Measurements from ENCODE around the gene CYTL1. TPM values are rescaled to one million over a fixed set of nuclear protein-coding genes. Genes with fewer than 3 reads are reported as not detected.

CYTL1 gene
- total and polyA plus RNA-seq, 9 of the 15 experiments (the other 6 are each of a cell fraction or from before 2014, with no cell fraction given), result not detected

DNA sequence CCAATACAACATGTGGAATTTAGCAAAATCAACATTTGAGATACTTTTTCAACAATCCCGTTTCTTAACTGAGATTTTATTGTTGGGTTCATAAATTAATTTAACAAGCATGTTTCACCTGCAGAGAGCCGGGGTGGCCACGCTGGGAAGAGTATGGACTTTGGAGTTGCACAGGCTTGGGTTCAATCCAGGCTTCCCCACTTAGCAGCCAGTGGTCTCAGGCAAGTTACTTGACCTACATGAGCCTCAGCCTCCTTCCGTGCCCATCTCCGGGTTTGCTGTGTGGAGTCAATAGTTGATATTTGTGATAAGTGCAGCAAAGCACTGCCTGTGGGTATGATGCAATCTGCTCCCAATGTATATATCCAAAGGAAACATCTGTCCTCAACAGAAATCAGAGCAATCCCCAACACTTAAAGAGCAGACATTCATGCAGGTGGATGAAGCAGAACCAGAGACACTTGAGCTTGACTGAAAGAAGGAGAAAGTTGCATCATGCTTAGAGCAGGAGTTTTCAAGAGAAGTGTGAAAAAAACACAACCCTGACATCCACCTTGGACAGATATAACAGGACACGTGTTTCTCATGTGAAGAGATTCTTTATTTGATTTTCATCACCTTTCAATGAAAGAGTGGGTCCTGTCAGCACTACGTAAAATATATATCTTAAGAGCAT is 5.1 kb downstream of the CYTL1 start (continued):
- TF ChIP-seq CTBP1 (IDR thresholded peaks at IDR 0.05; ENCODE audit: borderline replicate concordance), result peak; percentile 76; the same call in 1 of the 2 replicates
- peak; percentile 66 for TF ChIP-seq CBFA2T3 (IDR thresholded peaks at IDR 0.05)
- peak; percentile 79 for TF ChIP-seq ZNF175 (CRISPR knock-in tag; IDR thresholded peaks at IDR 0.05; ENCODE audit: low read depth)
- peak in 1 of 2 experiments; percentile 95; a peak in 2 of 4 replicates for TF ChIP-seq RCOR1 (IDR thresholded peaks at IDR 0.05; ENCODE audit: borderline replicate concordance in 1 of 2, low read depth in 2 of 2, low read length in 2 of 2)

GRCh38 chr4:5012958-5013357 is 6.3 kb downstream of the CYTL1 start:
- Histone ChIP-seq H3K9ac (ENCODE audit: insufficient read depth in 1 of 2, low read depth in 2 of 2, low read length in 2 of 2) (no peak overlapping the region), H3K79me2 (ENCODE audit: control insufficient read depth, insufficient read depth, low read length) (no peaks in the 10 kb centered on the region), H2AFZ (ENCODE audit: low read depth, low read length) (no peak overlapping the region), H3K27ac (ENCODE audit: extremely low read depth, low read depth, low read length) (no peak overlapping the region), H3K9me1 (ENCODE audit: control insufficient read depth, insufficient read depth, low read length) (no peaks in the 10 kb centered on the region), H3K4me3 (no peak overlapping the region), H4K20me1 (replicated peaks; ENCODE audit: control insufficient read depth, insufficient read depth, low read length) (no peaks in the 10 kb centered on the region), H3K27me3 (ENCODE audit: control insufficient read depth in 2 of 2, insufficient read depth in 2 of 2, low read length in 2 of 2) (peaks cover 2 to 28% of the 10 kb centered on the region in 2 experiments; a peak in 3 of 5 replicates), H3K4me1 (replicated peaks in 1 of 2; ENCODE audit: control insufficient read depth in 2 of 2, insufficient read depth in 2 of 2, low read length in 2 of 2) (peaks cover 0 to 2% of the 10 kb centered on the region in 2 experiments; a peak in 3 of 5 replicates), H3K4me2 (ENCODE audit: insufficient read depth, low read length) (no peak overlapping the region), H3K9me3 (replicated peaks; ENCODE audit: control insufficient read depth, insufficient read depth, low read depth, low read length) (no peaks in the 10 kb centered on the region), H3K36me3 (ENCODE audit: control insufficient read depth, insufficient read depth, low read length) (no peaks in the 10 kb centered on the region; the same call in 2 of the 3 replicates)
- ATAC-seq (no peak), DNase-seq (ENCODE audit: extremely low read depth in 1 of 4, low spot score in 3 of 4) (no peak), FAIRE-seq (no peak)
- TF ChIP-seq TCF3 (CRISPR knock-in tag; IDR thresholded peaks at IDR 0.05) (no peak), RHOXF2B (CRISPR knock-in tag; conservative IDR thresholded peaks at IDR 0.05) (no peak), CEBPB (tag; IDR thresholded peaks at IDR 0.05) (no peak)
- TF ChIP-seq, protein P1, sequence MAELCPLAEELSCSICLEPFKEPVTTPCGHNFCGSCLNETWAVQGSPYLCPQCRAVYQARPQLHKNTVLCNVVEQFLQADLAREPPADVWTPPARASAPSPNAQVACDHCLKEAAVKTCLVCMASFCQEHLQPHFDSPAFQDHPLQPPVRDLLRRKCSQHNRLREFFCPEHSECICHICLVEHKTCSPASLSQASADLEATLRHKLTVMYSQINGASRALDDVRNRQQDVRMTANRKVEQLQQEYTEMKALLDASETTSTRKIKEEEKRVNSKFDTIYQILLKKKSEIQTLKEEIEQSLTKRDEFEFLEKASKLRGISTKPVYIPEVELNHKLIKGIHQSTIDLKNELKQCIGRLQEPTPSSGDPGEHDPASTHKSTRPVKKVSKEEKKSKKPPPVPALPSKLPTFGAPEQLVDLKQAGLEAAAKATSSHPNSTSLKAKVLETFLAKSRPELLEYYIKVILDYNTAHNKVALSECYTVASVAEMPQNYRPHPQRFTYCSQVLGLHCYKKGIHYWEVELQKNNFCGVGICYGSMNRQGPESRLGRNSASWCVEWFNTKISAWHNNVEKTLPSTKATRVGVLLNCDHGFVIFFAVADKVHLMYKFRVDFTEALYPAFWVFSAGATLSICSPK (IDR thresholded peaks at IDR 0.05; ENCODE audit: borderline replicate concordance), result no peak
- ChIA-PET POLR2A (no interaction called here), CTCF (ENCODE audit: low intra/inter-chr PET ratio) (no interaction called here)
- no TSS peak for BruUV-seq (replicated peaks)
- 44% methylated on average over 2 of the region's 2 CpGs for WGBS (ENCODE audit: insufficient coverage, low coverage, missing lambda C conversion rate)
- in situ Hi-C loops (cut with MboI) (no loop called here), intact Hi-C loops (cut with micrococcal nuclease) (no loop called here)
